GM12872 (cell line): ENCODE data around the gene HSD17B10.

Experiments used
- CTCF ChIP-seq: IDR thresholded peaks from 3 replicates; pipeline ENCODE4 v1.5.1; 2011; ENCODE audit warnings: low read depth, mild to moderate bottlenecking, low read length, moderate library complexity; ENCODE audit not compliant: insufficient read depth

HSD17B10 gene

GRCh38 chrX:53441531-53442321 lies 7.6 kb upstream of the HSD17B10 start:
- peak; percentile 15; the same call in 1 of the 3 replicates for TF ChIP-seq CTCF

- TF ChIP-seq CTCF = no peak
Observed at GRCh38 chrX:53440621-53441517, 6.7 kb upstream of the HSD17B10 start.

- no peak for TF ChIP-seq CTCF
Observed at GRCh38 chrX:53440101-53440500, 5.9 kb upstream of the HSD17B10 start.

- TF ChIP-seq CTCF = no peak
Observed at GRCh38 chrX:53438832-53439230, 4.7 kb upstream of the HSD17B10 start.

- TF ChIP-seq CTCF = no peak
Observed at GRCh38 chrX:53438174-53438831, 4.1 kb upstream of the HSD17B10 start.

GRCh38 chrX:53437206-53437605 lies 3.0 kb upstream of the HSD17B10 start:
- TF ChIP-seq CTCF = no peak

GRCh38 chrX:53435997-53436396 lies 1.8 kb upstream of the HSD17B10 start:
- peak; percentile 78 for TF ChIP-seq CTCF
